Vagina (tissue), 2 donors: ENCODE results near the gene CACNA2D4. TPM values are rescaled to one million over a fixed set of nuclear protein-coding genes. Genes with fewer than 3 reads are reported as not detected.
A peak's percentile ranks its signal among the peaks of the same experiment; 100 is the strongest.

Experiments used
- DNase-seq, 2 donors: peaks; one replicate each; pipeline ENCODE4 v3.0.0-alpha.2; 2017; ENCODE audit errors: extremely low spot score in 2 of 2
- H3K27ac ChIP-seq: fragments of 200-600 bp; sonication (generic); one replicate; pipeline ENCODE4 v1.5.1; 2019
- H3K27me3 ChIP-seq: fragments of 200-600 bp; sonication (generic); one replicate; pipeline ENCODE4 v1.5.1; 2019
- H3K36me3 ChIP-seq, 2 donors: fragments of 200-600 bp; sonication (generic); one replicate each; pipeline ENCODE4 v1.5.1; 2017 to 2019
- H3K4me1 ChIP-seq: fragments of 200-600 bp; sonication (generic); one replicate; pipeline ENCODE4 v1.5.1; 2019
- H3K4me3 ChIP-seq, 2 donors: fragments of 200-600 bp; sonication (generic); 1 replicate in 1 of 2; 2 replicates in 1 of 2; pipeline ENCODE4 v1.5.1; 2016 to 2019
- H3K9me3 ChIP-seq: fragments of 200-600 bp; sonication (generic); one replicate; pipeline ENCODE4 v1.5.1; 2019
- CTCF ChIP-seq, 3 experiments: fragments of 450-650 bp in 2 of 3; fragments of 200-600 bp in 1 of 3; sonication (generic) in 1 of 3; IDR thresholded peaks; one replicate each; pipeline ENCODE4 v1.5.1; 2017 to 2019; ENCODE audit warnings: antibody characterized with exemption in 3 of 3, mild to moderate bottlenecking in 2 of 3, moderate library complexity in 2 of 3
- POLR2A ChIP-seq, 2 donors: fragments of 450-650 bp; IDR thresholded peaks; one replicate each; pipeline ENCODE4 v1.6.1; 2017; ENCODE audit warnings: antibody characterized with exemption in 2 of 2, mild to moderate bottlenecking in 2 of 2, moderate library complexity in 2 of 2
- POLR2AphosphoS5 ChIP-seq, 2 donors: sonication (generic); formaldehyde crosslinking; IDR thresholded peaks; one replicate each; pipeline ENCODE4 v1.9.0; 2017; ENCODE audit warnings: antibody characterized with exemption in 2 of 2, mild to moderate bottlenecking in 2 of 2, low read depth in 1 of 2; ENCODE audit not compliant: insufficient read depth in 1 of 2
- intact Hi-C: fragments of 100-400 bp; cut with DNase I; formaldehyde crosslinking; loops from one replicate; pipeline ENCODE4 v1.15.1; 2023
- total RNA-seq: library from RNA; depleted of rRNA; stranded (reverse); fragments of >200 nt; gene quantifications from one replicate; pipeline ENCODE4 v1.2.3, GENCODE V29; 2016

Gene CACNA2D4
- total RNA-seq, 1 donor from 2014 or later: 2.2 TPM

GRCh38 chr12:1791104-1791841 is 127.2 kb downstream of the CACNA2D4 start:
- H3K9me3 ChIP-seq: no peaks in the 10 kb centered on the region
- intact Hi-C loops: loop anchor here (2.0 to 10.0 kb wide), 2 partner anchors 142 to 244 kb away; no protein-coding TSS in a partner anchor
- H3K4me3 ChIP-seq: no peak overlapping the region
- TF ChIP-seq CTCF (IDR thresholded peaks at IDR 0.05) (peak; percentile 43 to 82 (median 71)), POLR2A (IDR thresholded peaks at IDR 0.05) (no peak), POLR2AphosphoS5 (IDR thresholded peaks at IDR 0.05; ENCODE audit: insufficient read depth in 1 of 2, low read depth in 1 of 2) (peak in 1 of 2 donors; percentile 30)
- no peak overlapping the region for H3K27ac ChIP-seq
- DNase-seq: no peak
- H3K4me1 ChIP-seq: peaks cover 7% of the 10 kb centered on the region
- H3K36me3 ChIP-seq: peaks cover 0 to 8% of the 10 kb centered on the region in 2 donors
- H3K27me3 ChIP-seq: no peaks in the 10 kb centered on the region

GRCh38 chr12:1790444-1790843 is 128.0 kb downstream of the CACNA2D4 start:
- intact Hi-C loops: loop anchor here (2.0 to 10.0 kb wide), 2 partner anchors 142 to 244 kb away; no protein-coding TSS in a partner anchor
- TF ChIP-seq POLR2A (IDR thresholded peaks at IDR 0.05) (no peak), POLR2AphosphoS5 (IDR thresholded peaks at IDR 0.05; ENCODE audit: insufficient read depth in 1 of 2, low read depth in 1 of 2) (no peak), CTCF (IDR thresholded peaks at IDR 0.05) (no peak)

GRCh38 chr12:1787714-1788113 is 130.7 kb downstream of the CACNA2D4 start:
- H3K4me3 ChIP-seq: no peak overlapping the region
- no peaks in the 10 kb centered on the region for H3K4me1 ChIP-seq
- peaks cover 0 to 18% of the 10 kb centered on the region in 2 donors for H3K36me3 ChIP-seq
- H3K27ac ChIP-seq: no peak overlapping the region
- DNase-seq: no peak
- intact Hi-C loops: no loop called here
- no peaks in the 10 kb centered on the region for H3K9me3 ChIP-seq
- TF ChIP-seq POLR2AphosphoS5 (IDR thresholded peaks at IDR 0.05; ENCODE audit: insufficient read depth in 1 of 2, low read depth in 1 of 2) (no peak), POLR2A (IDR thresholded peaks at IDR 0.05) (no peak), CTCF (IDR thresholded peaks at IDR 0.05) (no peak)
- no peaks in the 10 kb centered on the region for H3K27me3 ChIP-seq

More at GRCh38 chr12:1790444-1790843, 128.0 kb downstream of the CACNA2D4 start:
- Histone ChIP-seq H3K27me3 (no peaks in the 10 kb centered on the region), H3K9me3 (no peaks in the 10 kb centered on the region), H3K36me3 (peaks cover 0 to 10% of the 10 kb centered on the region in 2 donors), H3K4me1 (peaks cover 3% of the 10 kb centered on the region), H3K4me3 (no peak overlapping the region), H3K27ac (no peak overlapping the region)
- no peak for DNase-seq

GRCh38 chr12:1782215-1782614 is 136.2 kb downstream of the CACNA2D4 start:
- H3K4me3 ChIP-seq: no peak overlapping the region
- no peak overlapping the region for H3K27ac ChIP-seq
- H3K4me1 ChIP-seq: peaks cover 9% of the 10 kb centered on the region
- no peak for TF ChIP-seq POLR2AphosphoS5 (IDR thresholded peaks at IDR 0.05; ENCODE audit: insufficient read depth in 1 of 2, low read depth in 1 of 2)
- H3K36me3 ChIP-seq: peaks cover 0 to 27% of the 10 kb centered on the region in 2 donors
- H3K9me3 ChIP-seq: no peaks in the 10 kb centered on the region
- H3K27me3 ChIP-seq: no peaks in the 10 kb centered on the region
- intact Hi-C loops: no loop called here
- no peak for DNase-seq

GRCh38 chr12:1781772-1782171 is 136.7 kb downstream of the CACNA2D4 start:
- TF ChIP-seq POLR2AphosphoS5 (IDR thresholded peaks at IDR 0.05; ENCODE audit: insufficient read depth in 1 of 2, low read depth in 1 of 2): no peak
- TF ChIP-seq CTCF (IDR thresholded peaks at IDR 0.05): no peak
- no peak for TF ChIP-seq POLR2A (IDR thresholded peaks at IDR 0.05)
- intact Hi-C loops: no loop called here
- Histone ChIP-seq H3K4me1 (peaks cover 9% of the 10 kb centered on the region), H3K27ac (no peak overlapping the region), H3K4me3 (no peak overlapping the region), H3K9me3 (no peaks in the 10 kb centered on the region), H3K27me3 (no peaks in the 10 kb centered on the region), H3K36me3 (peaks cover 0 to 24% of the 10 kb centered on the region in 2 donors)
- DNase-seq: no peak
